DMS 273 treated with DMSO at 0.1 percent for 48 hours (cell line): ENCODE measurements around the gene SIGLEC10.
"Not testable (repeated sequence)": the region's sequence is repeated elsewhere in the genome, so short reads cannot be mapped to it uniquely, and the experiment has no call there.

Experiments used
- DNase-seq: peaks from one replicate; lab custom pipeline; 2025; lab: John Stamatoyannopoulos, UW

Gene SIGLEC10

DNA sequence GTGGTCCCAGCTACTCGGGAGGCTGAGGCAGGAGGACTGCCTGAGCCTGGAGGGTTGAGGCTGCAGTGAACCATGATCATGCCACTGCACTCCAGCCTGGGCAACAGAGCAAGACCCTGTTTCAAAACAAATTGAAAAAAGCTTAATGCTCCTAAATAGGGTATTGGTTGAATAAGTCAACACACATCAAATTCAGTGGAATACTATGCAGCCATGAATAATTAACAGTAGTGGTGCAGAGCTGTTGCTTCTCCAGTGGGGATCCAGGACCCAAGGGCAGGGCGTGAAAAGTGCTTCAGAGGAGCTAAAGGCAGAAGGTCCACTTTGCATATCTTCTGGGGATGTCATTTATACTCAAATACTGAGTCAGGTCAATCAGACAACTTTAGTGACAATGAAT, 22.6 kb upstream of the SIGLEC10 start:
- no peak for DNase-seq

DNA sequence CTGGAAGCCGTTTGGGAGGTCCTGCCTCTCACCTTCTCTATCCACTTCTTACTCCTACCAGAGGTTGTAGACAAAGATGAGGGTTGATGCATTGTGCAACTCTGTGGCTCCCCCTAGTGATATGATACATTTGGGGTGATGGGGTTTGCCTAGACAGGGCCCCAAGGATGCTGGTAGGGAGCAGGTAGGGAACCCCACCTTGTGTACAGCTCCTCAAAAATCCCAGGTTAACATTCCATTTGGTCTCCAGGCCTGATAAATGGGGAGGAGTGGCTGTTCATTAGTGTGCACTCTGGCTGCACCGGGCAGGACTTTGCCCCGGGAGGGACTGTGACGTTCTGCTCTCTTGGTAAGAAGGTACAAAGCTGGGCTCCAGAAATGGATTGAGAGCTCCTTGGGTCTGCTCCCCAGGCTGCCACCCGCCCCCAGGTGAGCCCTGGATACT, 21.6 kb upstream of the SIGLEC10 start:
- no peak for DNase-seq

DNA sequence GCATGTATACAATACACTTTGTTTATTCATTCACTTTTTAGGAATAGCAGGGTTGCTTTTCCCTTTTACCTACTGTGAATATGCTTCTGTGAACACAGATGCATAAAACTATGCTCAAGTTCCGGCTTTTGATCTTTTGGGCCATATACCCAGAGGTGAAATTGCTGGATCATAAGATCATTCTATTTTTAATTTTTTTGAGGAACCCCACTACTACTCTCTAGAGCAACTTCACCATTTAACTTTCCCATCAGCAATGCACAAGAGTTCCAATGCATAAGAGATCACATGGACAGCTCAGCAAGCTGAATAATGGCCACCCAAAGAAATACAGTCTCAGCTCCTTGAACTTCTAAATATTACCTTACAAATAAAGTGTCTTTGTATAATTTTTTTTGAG, 17.0 kb upstream of the SIGLEC10 start:
- DNase-seq, result no peak

DNA sequence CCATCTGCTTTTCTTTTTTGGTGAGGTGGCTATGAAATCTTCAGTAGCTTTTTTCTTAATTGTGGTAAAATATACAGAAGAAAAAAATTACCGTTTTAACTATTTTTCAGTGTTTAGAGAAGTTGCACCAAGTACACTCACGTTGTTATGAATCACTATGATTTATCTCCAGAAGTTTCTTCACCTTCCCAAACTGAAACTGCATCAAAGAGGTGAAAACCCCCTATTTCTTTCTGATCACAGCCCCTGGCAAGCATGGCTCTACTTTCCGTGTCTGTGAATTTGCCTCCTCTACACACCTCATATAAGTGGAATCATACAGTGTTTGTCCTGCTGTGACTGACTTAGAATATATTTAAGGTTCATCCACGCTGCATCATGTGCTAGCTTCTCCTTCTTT, 15.6 kb upstream of the SIGLEC10 start:
- no peak for DNase-seq

DNA sequence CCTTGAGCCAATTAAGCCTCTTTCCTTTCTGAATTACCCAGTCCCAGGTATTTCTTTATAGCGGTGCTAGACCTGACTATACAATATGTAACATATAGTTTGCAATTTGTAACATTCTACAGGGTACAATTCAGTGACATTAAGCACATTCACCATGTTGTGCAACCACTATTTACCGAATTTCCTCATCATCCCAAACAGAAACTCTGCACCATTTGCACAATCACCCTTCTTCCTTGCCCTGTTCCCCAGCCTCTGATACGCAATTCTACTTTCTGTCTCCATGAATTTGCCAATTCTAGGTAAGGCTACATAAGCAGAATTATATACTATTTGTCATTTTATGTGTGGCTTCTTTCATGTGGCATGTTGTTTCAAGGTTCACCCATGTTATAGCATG, 13.7 kb upstream of the SIGLEC10 start:
- no peak for DNase-seq

DNA sequence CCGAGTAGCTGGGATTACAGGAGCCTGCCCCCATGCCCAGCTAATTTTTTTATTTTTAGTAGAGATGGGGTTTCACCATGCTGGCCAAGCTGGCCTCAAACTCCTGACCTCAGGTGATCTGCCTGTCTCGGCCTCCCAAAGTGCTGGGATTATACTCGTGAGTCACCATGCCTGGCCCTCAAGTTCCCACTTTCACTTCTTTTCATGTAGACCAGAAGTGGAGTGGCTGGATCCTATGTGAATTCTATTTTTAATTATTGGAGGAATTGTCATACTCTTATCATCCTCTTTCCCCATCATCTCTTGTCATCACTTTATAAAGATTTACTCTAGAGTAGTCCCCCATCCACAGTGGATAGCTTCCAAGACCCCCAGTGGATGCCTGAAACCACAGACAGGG, 12.8 kb upstream of the SIGLEC10 start:
- no peak for DNase-seq

DNA sequence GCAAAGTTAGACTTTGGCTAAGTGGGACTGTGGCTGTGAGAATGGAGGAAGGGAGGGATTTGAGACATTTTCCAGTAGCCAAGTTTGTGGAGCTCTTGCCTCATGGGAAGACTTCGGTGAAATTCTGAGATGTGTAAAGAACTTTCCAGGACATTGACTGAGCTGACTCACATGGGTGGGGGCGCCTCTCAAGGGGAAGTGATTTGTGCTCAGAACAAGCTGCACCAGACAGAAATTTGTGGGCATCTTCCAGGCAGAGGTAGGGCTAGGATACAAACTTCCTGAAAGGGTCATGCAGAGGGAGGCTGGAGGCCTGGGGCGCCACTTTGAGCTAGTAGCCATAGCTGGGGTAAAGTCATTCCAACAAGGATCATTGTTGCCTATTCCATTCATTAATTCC, 9.8 kb upstream of the SIGLEC10 start:
- DNase-seq, result no peak

DNA sequence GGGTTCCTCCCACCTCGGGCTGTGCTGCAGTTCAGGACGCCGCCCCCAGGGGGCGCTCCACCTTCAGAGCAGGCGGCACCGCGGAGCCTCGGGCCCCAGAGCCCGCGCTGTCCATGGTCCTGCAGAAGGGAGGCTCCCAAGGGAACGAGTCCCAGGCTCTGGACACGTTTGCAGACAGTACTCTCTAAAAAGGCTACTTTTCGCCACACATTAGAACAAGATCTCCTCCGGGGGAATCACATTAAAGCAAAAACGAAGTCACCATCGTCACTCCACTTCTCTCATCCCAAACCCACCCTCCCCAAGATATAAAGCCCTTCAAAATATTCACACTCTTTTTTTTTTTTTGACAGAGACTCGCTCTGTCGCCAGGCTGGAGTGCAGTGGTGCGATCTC, 4.6 kb upstream of the SIGLEC10 start:
- no peak for DNase-seq

DNA sequence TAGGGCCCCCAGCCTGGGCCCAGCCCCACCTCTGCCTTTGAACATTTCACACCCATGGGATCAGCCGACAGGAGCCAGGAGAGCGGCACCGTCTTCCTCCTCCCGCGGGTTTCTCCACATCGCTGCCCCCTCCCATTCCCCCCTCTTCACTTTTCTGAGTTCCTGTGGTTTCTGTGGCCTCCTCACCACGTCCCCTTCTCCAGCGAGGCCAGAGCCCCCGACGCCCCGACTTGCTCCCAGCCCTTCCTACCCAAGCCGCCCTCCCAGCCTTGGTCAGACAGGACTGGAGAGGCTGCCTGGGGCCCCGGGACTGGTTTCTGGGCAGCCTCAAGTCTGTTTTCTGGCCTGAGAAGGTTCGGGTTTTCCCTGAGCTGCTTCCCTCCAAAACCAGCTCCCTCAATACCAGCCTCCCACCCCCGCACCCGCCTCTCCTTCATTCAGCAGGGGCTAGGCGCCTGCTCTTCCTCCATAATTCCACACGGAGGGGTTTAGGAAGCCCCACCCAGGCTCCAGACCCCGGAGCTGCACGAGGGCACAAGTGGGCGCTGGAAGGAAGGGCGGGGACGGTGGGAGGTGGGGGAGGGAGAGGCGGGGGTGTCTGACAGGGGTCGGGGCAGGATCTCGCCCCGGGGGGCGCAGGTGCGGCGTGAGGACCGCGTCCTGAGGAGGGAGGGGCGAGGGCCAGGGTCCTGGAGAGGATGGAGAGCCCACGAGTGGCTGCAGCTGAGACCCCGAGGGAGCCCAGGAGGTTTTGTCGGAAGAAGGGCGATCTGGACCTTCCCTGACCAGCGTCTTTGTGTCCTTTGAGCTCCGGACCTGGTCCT, 4.0 kb upstream of the SIGLEC10 start:
- DNase-seq, result no peak

DNA sequence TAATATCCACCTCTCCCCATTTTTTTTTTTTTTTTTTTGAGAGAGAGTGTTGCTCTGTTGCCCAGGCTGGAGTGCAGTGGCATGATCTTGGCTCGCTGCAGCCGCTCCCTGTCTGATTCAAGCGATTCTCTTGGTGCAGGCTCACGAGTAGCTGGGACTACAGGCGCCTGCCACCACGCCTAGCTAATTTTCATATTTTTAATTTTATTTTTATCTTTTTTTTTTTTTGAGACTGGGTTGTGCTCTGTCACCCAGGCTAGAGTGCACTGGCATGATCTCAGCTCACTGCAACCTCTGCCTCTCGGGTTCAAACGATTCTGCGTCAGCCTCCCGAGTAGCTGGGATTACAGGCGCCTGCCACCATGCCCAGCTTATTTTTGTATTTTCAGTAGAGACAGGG, 3.1 kb upstream of the SIGLEC10 start:
- not testable (repeated sequence) for DNase-seq

DNA sequence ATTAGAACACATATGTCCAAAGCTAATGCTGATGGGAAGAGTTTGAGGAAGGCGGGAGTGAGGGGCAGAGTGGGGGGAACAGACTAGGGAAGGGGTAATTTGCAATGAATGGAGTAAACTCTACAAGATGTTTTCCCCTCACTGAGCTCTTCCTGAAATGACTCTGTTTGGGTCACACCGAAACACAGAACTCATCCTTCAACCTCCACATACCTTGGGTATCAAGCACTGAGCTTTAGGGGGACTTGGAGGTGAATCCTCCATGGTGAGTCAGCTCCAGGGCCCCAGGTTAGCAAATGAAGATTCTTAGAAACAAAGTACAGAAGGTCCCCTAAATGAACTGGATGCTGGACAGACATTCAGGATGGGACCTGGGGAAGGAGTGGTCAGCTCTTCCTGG, 1.3 kb upstream of the SIGLEC10 start:
- DNase-seq, result no peak

DNA sequence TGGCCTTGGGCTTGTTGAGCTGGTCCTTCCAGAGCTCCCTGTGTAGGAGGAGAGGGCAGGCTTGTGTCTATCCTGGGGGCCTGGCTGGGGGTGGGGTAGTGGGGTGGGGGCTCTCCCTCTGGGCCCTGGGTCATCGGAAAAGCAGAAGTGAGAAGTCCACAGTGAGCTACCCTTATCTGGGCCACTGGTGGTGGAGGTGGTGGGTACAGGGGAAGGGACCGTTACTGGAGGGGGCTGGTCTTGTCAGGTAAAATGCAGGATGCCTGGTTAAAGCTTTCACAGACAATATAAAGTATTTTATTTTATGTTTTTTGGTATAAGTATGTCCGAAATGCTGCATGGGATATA, 342 bp upstream of the SIGLEC10 start:
- no peak for DNase-seq

DNA sequence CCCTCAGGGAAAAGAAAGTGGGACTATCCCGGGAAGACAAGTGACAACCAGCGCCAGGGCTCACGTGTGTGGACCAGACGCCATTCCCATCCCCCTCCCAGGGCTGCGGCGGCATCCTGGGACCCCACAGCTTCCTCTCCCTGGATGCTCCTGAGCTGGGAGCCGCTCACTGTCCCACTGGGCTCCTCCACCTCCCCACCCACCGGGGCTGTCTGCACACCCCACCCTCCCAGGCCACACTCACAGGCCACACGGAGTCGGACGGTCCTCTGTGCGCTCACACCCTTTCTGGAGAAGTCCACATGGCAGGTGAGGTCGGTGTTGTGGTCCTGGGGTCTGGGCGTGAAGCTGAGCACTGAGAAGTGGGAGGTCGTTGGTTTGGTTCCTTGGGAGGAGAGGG, 1.0 kb downstream of the SIGLEC10 start:
- DNase-seq, result not testable (repeated sequence)

DNA sequence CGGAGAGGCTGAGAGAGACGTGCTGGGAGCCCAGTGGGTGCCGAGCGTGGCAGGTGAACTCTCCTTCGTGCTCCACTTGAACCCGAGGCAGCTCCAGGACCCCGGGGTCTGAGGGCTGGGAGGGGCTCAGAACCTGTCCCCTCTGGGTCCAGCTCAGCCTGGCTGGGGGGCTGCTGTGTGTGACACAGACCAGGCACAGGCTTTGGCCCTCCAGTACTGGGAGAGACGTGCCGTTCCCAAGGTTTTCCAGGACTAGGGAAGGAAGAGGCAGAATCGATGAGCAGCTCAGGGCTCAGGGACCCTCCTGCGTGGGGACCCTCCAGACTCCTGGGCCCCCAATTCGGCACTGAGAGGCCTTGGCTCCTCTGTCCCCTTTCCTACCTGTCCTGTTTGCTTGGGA, 2.3 kb downstream of the SIGLEC10 start:
- no peak for DNase-seq

DNA sequence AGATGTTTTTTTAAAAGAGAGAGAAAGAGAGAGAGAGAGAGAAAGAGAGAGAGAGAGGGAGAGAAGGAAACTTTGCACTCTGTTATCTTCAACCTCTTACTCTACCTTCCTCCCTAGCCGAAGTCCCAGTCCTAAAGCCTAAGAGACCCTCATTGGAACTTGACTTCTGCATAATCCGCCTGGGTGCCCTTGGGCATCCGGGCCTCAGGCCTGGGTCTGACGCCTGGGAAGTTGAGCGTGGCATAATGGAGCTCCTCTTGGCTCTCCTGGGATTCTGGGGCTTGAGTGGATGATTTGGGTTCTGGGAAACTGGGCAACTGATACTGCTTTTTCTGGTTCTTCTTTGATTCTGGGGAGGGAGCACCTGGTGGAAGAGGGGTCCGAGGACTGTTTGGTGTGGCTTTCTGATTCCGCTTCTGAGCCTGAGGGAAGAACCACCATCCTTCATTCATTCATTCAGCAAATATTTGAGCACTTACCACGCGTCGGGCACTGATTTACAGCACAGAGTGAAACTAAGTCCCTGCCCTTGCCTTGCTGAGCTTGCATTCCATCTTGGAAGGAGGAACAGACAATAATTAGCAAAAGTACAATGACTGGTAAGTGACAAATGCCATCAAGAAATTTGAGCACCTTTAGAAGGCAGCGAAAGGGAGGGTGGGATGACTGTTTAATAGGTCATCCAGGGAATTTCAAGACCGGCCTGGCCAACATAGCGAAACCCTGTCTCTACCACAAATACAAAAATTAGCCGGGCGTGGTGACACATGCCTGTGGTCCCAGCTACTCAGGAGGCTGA, 6.3 kb downstream of the SIGLEC10 start:
- no peak for DNase-seq

DNA sequence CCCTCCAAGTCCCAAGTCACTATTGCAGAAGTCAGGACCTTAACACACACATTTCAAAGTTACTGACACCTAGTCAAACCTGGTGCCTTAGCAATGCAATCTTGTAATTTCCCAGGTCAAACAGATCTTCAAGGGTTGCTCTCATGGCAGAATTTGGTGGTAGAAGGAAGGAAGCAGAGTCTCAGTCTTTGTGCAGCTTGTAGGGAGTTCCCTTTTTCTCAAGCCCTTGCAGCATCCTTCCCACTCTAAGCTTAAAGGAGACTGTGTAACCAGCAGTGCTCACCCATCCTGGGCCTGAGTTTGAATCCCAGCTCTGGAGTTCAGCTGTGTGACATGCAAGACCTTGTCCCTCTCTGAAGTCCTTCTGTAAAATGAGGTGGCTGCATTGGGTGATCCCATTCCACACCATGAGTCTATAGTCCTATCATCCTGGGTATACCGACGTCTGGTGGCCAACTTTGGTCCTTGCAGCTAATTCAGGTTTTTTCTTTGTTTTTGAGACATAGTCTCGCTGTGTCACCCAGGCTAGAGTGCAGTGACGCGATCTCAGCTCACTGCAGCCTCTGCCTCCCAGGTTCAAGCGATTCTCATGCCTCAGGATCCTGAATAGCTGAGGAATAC, 9.8 kb downstream of the SIGLEC10 start:
- no peak for DNase-seq

DNA sequence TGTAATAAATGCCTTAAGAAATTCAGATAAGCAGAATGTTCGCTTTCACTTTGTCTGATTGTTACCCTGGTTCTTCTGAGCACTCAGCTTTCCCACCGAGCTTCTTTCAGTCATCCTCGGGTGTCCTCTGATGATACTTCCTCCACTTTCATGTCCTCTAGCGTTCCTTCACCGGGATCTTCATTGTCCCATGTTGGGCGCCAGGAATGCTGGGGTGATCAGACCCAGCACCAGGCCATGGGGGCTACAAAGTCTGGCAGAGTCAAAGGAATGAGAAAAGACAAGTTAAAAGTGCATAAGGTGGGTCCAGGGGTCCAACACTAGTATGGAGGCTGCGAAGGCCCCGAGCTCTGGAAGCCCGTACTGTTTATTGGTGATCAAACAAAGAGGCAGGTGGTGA, 15.3 kb downstream of the SIGLEC10 start:
- DNase-seq, result no peak

DNA sequence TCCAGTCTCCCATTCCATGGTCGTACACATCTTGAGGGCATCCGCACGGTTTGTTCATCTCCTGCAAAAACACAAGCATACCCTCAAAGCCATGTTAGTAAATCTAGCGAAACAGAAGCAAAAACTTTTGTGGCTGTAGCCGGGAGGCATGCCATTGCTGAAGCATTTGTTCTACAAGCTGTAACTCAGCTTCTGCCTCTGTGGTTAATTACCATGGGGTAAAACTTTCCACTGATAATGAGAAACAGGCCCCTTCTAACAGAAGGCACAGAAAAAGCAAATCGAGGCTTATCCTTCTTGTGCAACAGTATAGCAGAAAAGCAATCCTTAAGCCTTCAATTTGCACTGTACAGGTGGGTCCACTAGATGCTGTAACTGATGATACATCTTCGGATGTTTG, 17.5 kb downstream of the SIGLEC10 start:
- not testable (repeated sequence) for DNase-seq

DNA sequence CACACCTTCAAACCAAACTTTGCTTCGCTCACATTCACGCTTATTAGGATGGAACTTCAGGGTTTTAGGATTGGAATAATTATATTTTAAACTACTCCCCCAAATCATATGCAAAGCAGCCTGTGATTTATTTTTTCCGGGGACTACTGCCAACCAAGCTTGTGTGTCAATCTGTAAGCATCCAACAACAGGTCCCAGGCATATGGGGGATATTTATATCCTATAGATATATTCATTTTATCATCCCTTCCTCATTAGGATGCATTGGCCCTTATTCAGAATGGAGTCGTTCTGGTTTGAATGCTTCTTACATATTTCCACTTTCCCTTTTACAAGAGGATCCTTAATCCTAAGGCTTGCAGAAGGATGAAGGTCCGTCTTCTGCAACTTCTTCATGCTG, 18.2 kb downstream of the SIGLEC10 start:
- no peak for DNase-seq

DNA sequence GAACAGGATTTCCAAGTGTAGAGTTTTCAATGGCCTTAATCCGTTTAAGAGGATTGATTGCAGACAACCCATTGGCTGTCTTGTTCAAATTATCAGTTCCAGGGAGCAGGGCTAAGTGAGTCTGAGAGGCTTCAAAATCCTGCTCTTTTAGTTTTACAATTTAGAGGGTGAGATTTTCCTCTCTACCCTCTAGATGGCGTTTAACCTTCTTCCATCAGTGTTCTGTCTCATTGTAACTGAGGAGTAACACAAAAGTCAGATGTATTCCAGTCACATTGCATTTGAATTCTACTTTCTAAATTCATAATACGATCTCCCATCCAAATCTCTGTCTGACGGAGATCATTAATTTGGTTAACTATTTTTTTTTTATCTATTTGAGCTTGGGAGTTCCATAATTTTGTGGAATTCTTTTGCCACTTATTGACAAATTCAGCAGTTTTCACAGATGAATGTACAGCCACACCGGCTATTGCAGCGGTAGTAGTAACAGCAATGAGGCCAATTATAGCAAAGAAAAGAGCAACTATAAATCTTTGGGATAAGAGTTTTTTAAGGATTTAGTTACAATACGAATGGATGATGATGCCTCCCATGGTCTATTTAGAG, 19.2 kb downstream of the SIGLEC10 start:
- DNase-seq, result no peak

DNA sequence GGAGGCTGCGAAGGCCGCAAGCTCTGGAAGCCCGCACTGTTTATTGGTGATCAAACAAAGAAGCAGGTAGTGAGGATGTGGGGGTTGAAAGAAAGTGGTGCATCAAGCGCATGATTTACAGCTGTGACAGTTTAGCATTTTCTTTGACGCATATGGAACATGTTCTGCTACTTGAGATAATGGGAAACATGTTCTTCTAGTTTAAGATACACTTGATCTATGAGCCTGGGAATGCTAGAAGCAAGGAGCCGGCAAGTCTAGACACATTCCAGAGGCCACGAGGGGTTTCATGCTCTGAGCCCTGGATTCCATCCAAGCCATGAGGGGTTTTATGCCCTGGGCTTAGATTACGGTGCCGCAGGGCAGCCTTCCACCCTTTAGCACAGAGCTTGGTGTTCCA, 20.0 kb downstream of the SIGLEC10 start:
- DNase-seq, result not testable (repeated sequence)

DNA sequence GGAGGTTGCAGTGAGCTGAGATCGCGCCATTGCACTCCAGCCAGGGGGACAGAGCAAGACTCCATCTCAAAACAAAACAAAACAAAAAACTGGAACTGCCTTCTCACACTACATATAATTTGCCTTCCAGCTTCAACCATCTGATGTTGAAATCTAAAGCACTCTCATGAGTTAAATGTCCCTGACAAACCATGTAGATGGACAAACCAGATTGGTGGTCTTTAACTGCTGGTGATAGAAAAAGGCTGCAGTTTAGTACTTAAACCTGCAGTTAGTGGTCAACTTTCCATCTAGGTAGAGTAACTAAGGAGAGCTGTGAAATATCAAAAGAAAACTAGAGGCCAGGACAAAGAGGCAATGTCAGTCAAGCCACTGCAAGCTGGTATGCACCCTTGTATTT, 21.3 kb downstream of the SIGLEC10 start:
- no peak for DNase-seq
